KMS-11 (cell line): ENCODE measurements around the gene C12orf75.

Experiments used
- H2AFZ ChIP-seq: fragments of 200-600 bp; sonication (generic); 2 replicates; pipeline ENCODE4 v1.6.1; 2016; ENCODE audit warnings: antibody characterized with exemption, mixed run types, low read depth
- H3K27ac ChIP-seq: fragments of 200-600 bp; sonication (generic); 2 replicates; pipeline ENCODE4 v1.6.1; 2016; ENCODE audit warnings: mild to moderate bottlenecking, mixed run types
- H3K27me3 ChIP-seq: fragments of 200-600 bp; sonication (generic); 2 replicates; pipeline ENCODE4 v1.6.1; 2017; ENCODE audit warnings: mild to moderate bottlenecking, low read depth, mixed run types, moderate library complexity; ENCODE audit not compliant: insufficient read depth
- H3K36me3 ChIP-seq: fragments of 200-600 bp; sonication (generic); 2 replicates; pipeline ENCODE4 v1.6.1; 2017; ENCODE audit warnings: mild to moderate bottlenecking, mixed run types; ENCODE audit not compliant: insufficient read depth
- H3K4me1 ChIP-seq: fragments of 200-600 bp; sonication (generic); 2 replicates; pipeline ENCODE4 v1.6.1; 2016; ENCODE audit warnings: mild to moderate bottlenecking, low read depth, mixed run types; ENCODE audit not compliant: poor library complexity, severe bottlenecking
- H3K4me2 ChIP-seq: fragments of 200-600 bp; sonication (generic); 2 replicates; pipeline ENCODE4 v1.7.0; 2016; ENCODE audit warnings: mild to moderate bottlenecking, mixed run types
- H3K4me3 ChIP-seq: fragments of 200-600 bp; sonication (generic); IDR thresholded peaks from 2 replicates; pipeline ENCODE4 v1.6.1; 2017; ENCODE audit warnings: low read depth, low read length, mixed read lengths; ENCODE audit not compliant: insufficient read depth
- H3K79me2 ChIP-seq: fragments of 200-600 bp; sonication (generic); 2 replicates; pipeline ENCODE4 v1.6.1; 2016; ENCODE audit warnings: low read depth, mixed run types; ENCODE audit not compliant: insufficient read depth
- H3K9ac ChIP-seq: fragments of 200-600 bp; sonication (generic); 2 replicates; pipeline ENCODE4 v1.6.1; 2016; ENCODE audit warnings: mild to moderate bottlenecking, mixed run types
- H4K20me1 ChIP-seq: fragments of 200-600 bp; sonication (generic); 2 replicates; pipeline ENCODE4 v1.6.1; 2016; ENCODE audit warnings: mild to moderate bottlenecking, mixed run types; ENCODE audit not compliant: insufficient read depth
- CTCF ChIP-seq: fragments of 200-600 bp; sonication (generic); conservative IDR thresholded peaks from 2 replicates; pipeline ENCODE4 v1.6.1; 2017; ENCODE audit warnings: low read depth, mild to moderate bottlenecking, antibody characterized with exemption, low read length, moderate library complexity, mixed read lengths

The C12orf75 gene

GRCh38 chr12:105396024-105396423 is 65.5 kb downstream of the C12orf75 start:
- no peaks in the 10 kb centered on the region for H3K4me1 ChIP-seq
- H3K36me3 ChIP-seq: no peaks in the 10 kb centered on the region
- H2AFZ ChIP-seq: no peak overlapping the region
- no peak overlapping the region for H3K4me3 ChIP-seq
- no peaks in the 10 kb centered on the region for H4K20me1 ChIP-seq
- no peak for TF ChIP-seq CTCF
- no peak overlapping the region for H3K27ac ChIP-seq
- H3K9ac ChIP-seq: no peak overlapping the region
- no peaks in the 10 kb centered on the region for H3K27me3 ChIP-seq
- no peak overlapping the region for H3K4me2 ChIP-seq
- no peaks in the 10 kb centered on the region for H3K79me2 ChIP-seq

GRCh38 chr12:105396983-105397382 is 66.5 kb downstream of the C12orf75 start:
- Histone ChIP-seq H4K20me1 (no peaks in the 10 kb centered on the region), H3K79me2 (no peaks in the 10 kb centered on the region), H3K27ac (no peak overlapping the region), H3K4me3 (no peak overlapping the region), H3K27me3 (no peaks in the 10 kb centered on the region), H2AFZ (no peak overlapping the region), H3K4me2 (no peak overlapping the region), H3K36me3 (no peaks in the 10 kb centered on the region), H3K9ac (no peak overlapping the region), H3K4me1 (no peaks in the 10 kb centered on the region)
- no peak for TF ChIP-seq CTCF

- TF ChIP-seq CTCF: no peak
These were observed 68.4 kb downstream of the C12orf75 start for GRCh38 chr12:105398930-105399329.

GRCh38 chr12:105399428-105400081 is 69.1 kb downstream of the C12orf75 start:
- H3K79me2 ChIP-seq: no peaks in the 10 kb centered on the region
- no peaks in the 10 kb centered on the region for H3K27me3 ChIP-seq
- H2AFZ ChIP-seq: no peak overlapping the region
- H3K36me3 ChIP-seq: no peaks in the 10 kb centered on the region
- no peak overlapping the region for H3K9ac ChIP-seq
- no peak overlapping the region for H3K4me2 ChIP-seq
- no peak overlapping the region for H3K27ac ChIP-seq
- no peaks in the 10 kb centered on the region for H3K4me1 ChIP-seq
- no peak overlapping the region for H3K4me3 ChIP-seq
- no peaks in the 10 kb centered on the region for H4K20me1 ChIP-seq
- no peak for TF ChIP-seq CTCF

More at GRCh38 chr12:105398930-105399329, 68.4 kb downstream of the C12orf75 start:
- Histone ChIP-seq H3K4me2 (no peak overlapping the region), H3K4me1 (no peaks in the 10 kb centered on the region), H3K79me2 (no peaks in the 10 kb centered on the region), H3K4me3 (no peak overlapping the region), H3K9ac (no peak overlapping the region), H3K27me3 (no peaks in the 10 kb centered on the region), H3K36me3 (no peaks in the 10 kb centered on the region), H2AFZ (no peak overlapping the region), H3K27ac (no peak overlapping the region), H4K20me1 (no peaks in the 10 kb centered on the region)
